HepG2 (cell line): ENCODE measurements around the gene OS9. TPM values are rescaled to one million over a fixed set of nuclear protein-coding genes. Genes with fewer than 3 reads are reported as not detected.

Experiments
- CHCHD3 ChIP-seq: sonication (generic); formaldehyde crosslinking; IDR thresholded peaks from 2 replicates; pipeline ENCODE4 v1.8.0; 2022; ENCODE audit warnings: mild to moderate bottlenecking, missing genetic modification reagents, moderate library complexity
- HNRNPUL1 ChIP-seq: fragments of 200-400 bp; formaldehyde crosslinking; IDR thresholded peaks from 2 replicates; pipeline ENCODE4 v1.6.1; 2017; ENCODE audit warnings: low read depth, mild to moderate bottlenecking, low read length, moderate library complexity
- REPIN1 ChIP-seq: sonication (generic); formaldehyde crosslinking; IDR thresholded peaks from 2 replicates; pipeline ENCODE4 v1.8.0; 2022; ENCODE audit warnings: missing genetic modification reagents, low read depth, mild to moderate bottlenecking, borderline replicate concordance
- TFDP1 ChIP-seq: IDR thresholded peaks from 2 replicates; pipeline ENCODE4 v1.6.1; 2016; ENCODE audit warnings: missing compliant biosample characterization, missing genetic modification reagents, borderline replicate concordance
- THAP8 ChIP-seq: sonication (generic); formaldehyde crosslinking; IDR thresholded peaks from 2 replicates; pipeline ENCODE4 v1.5.1; 2020; ENCODE audit warnings: missing genetic modification reagents, mild to moderate bottlenecking, borderline replicate concordance
- ZBTB46 ChIP-seq: sonication (generic); formaldehyde crosslinking; IDR thresholded peaks from 2 replicates; pipeline ENCODE4 v1.4.0; 2020; ENCODE audit warnings: mild to moderate bottlenecking, missing genetic modification reagents, borderline replicate concordance
- ZKSCAN5 ChIP-seq: sonication (generic); formaldehyde crosslinking; IDR thresholded peaks from 2 replicates; pipeline ENCODE4 v1.5.1; 2020; ENCODE audit warnings: mild to moderate bottlenecking, missing genetic modification reagents
- ZNF318 ChIP-seq: sonication (generic); formaldehyde crosslinking; IDR thresholded peaks from 2 replicates; pipeline ENCODE4 v1.4.0; 2020; ENCODE audit warnings: mild to moderate bottlenecking, missing genetic modification reagents
- ZNF687 ChIP-seq: sonication (generic); formaldehyde crosslinking; IDR thresholded peaks from 2 replicates; pipeline ENCODE4 v1.5.1; 2020; ENCODE audit warnings: mild to moderate bottlenecking, missing genetic modification reagents, moderate library complexity
- polyA plus RNA-seq, 8 experiments: library from polyadenylated mRNA; depleted of rRNA in 3 of 8; stranded (reverse) in 7 of 8; unstranded in 1 of 8; fragments of >200 nt; fragmentation: Illumina TruSeq in 4 of 8; extraction: Trizol in 4 of 8; gene quantifications; 2 replicates each; pipeline versions ENCODE4 v1.2.1 to v1.2.3, GENCODE V29; 2011 to 2016; ENCODE audit warnings: low read depth in 4 of 8, missing spikeins in 1 of 8, mixed read lengths in 1 of 8; ENCODE audit not compliant: insufficient read depth in 1 of 8
- total RNA-seq, 5 experiments: library from RNA; depleted of rRNA; stranded (reverse); fragments of >200 nt; fragmentation: Illumina TruSeq; extraction: Trizol; gene quantifications; 2 replicates each; pipeline ENCODE4 v1.2.3, GENCODE V29; 2016; ENCODE audit warnings: low read depth in 1 of 5

OS9 gene
- total and polyA plus RNA-seq, 2 of the 13 experiments (the other 11 are each of a cell fraction or from before 2014, with no cell fraction given) = 156 to 206 TPM

GRCh38 chr12:57754411-57755193, 60.7 kb downstream of the OS9 start, which contains the start of gene MARCHF9 (continued):
- TF ChIP-seq ZNF318 (peak; percentile 91), ZBTB46 (CRISPR knock-in tag) (no peak), REPIN1 (CRISPR knock-in tag) (0 out of 2 replicates have a peak, but pooled peaks have one; percentile 38), HNRNPUL1 (no peak), CHCHD3 (CRISPR knock-in tag) (0 out of 2 replicates have a peak, but pooled peaks have one; percentile 30), THAP8 (CRISPR knock-in tag) (no peak), ZNF687 (CRISPR knock-in tag) (peak; percentile 38; the same call in 1 of the 2 replicates), ZKSCAN5 (CRISPR knock-in tag) (0 out of 2 replicates have a peak, but pooled peaks have one; percentile 68), TFDP1 (CRISPR knock-in tag) (peak; percentile 17; the same call in 1 of the 2 replicates)
